ENCODE data around the gene LRRC14B.

Gene LRRC14B

DNA sequence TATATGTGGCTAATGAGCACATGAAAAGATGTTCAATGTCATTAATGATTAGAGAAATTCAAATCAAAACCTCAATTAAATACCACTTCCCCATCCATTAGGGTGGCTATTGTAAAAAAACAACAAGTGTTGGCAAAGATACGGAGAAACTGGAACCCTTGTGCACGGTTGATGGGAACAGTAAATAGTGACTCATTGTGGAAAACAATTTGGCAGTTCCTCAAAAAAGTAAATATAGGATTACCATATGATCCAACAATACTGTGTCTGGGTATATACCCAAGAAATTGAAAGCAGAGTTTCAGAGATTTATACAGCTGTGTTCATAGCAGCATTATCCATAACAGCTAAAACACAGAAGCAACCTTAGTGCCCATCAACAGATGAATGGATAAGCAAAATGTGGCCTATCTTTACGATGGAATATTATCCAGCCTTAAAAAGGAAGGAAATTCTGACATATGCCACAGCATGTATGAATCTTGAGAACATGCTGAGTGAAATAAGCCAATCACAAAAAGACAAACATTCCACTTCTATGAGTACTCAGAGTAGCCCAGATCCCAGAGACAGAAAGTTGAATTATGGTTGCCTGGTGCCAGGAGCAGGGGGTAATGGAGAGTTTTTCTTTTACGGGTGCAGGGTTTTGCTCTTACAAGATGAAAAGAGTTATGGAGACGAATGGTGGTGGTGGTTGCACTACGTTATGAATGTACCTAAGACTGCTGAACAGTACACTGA lies 41.4 kb upstream of the LRRC14B start:
- no peak for DNase-seq (ENCODE audit: low read depth, low spot score)
- H3K36me3 ChIP-seq (ENCODE audit: insufficient read depth, insufficient read length, low read length), result peaks cover 58% of the 10 kb centered on the region
- H3K9me3 ChIP-seq (ENCODE audit: insufficient read depth, low read length), result peaks cover 30% of the 10 kb centered on the region
- H3K4me3 ChIP-seq (ENCODE audit: insufficient read length, low read depth), result no peak overlapping the region
- no peak overlapping the region for H3K9ac ChIP-seq (ENCODE audit: insufficient read length, low read depth)
- H3K4me1 ChIP-seq (ENCODE audit: insufficient read depth, insufficient read length), result no peaks in the 10 kb centered on the region
- TF ChIP-seq YY1 (IDR thresholded peaks at IDR 0.05; ENCODE audit: insufficient read depth, insufficient read length) (no peak), SUZ12 (IDR thresholded peaks at IDR 0.05; ENCODE audit: extremely low read depth, insufficient read depth, insufficient read length) (no peak)
- H3K27me3 ChIP-seq (ENCODE audit: insufficient read depth, insufficient read length), result no peaks in the 10 kb centered on the region

DNA sequence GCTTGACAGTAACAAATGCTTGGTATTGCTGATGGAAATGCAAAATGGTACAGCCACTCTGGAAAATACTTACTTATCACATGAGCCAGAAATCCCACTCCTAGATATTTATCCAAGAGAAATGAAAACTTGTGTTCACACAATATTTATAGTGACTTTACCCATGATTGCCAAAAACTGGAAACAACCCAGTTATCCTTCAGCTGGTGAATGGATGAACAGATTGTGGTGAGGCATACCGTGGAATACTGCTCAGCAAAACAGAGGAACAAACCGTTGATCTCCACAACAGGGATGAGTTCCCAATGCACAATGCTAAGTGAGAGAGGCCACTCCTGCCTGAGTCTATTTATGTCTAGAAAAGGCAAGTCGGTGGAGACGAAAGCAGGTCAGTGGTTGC lies 40.5 kb upstream of the LRRC14B start:
- TF ChIP-seq ZNF274 (IDR thresholded peaks at IDR 0.05; ENCODE audit: low read depth, low read length), result no peak
- no peak for TF ChIP-seq SUZ12 (IDR thresholded peaks at IDR 0.05; ENCODE audit: extremely low read depth, insufficient read depth, insufficient read length)
- TF ChIP-seq YY1 (IDR thresholded peaks at IDR 0.05; ENCODE audit: insufficient read depth, insufficient read length), result no peak
- H3K36me3 ChIP-seq (ENCODE audit: insufficient read depth, insufficient read length, low read length), result peaks cover 58% of the 10 kb centered on the region
- no peak overlapping the region for H3K4me3 ChIP-seq (ENCODE audit: insufficient read length, low read depth)
- no peaks in the 10 kb centered on the region for H3K27me3 ChIP-seq (ENCODE audit: insufficient read depth, insufficient read length)
- H3K9ac ChIP-seq (ENCODE audit: insufficient read length, low read depth), result no peak overlapping the region
- peaks cover 22% of the 10 kb centered on the region for H3K9me3 ChIP-seq (ENCODE audit: insufficient read depth, low read length)
- no peak for DNase-seq (ENCODE audit: low read depth, low spot score)
- no peaks in the 10 kb centered on the region for H3K4me1 ChIP-seq (ENCODE audit: insufficient read depth, insufficient read length)

DNA sequence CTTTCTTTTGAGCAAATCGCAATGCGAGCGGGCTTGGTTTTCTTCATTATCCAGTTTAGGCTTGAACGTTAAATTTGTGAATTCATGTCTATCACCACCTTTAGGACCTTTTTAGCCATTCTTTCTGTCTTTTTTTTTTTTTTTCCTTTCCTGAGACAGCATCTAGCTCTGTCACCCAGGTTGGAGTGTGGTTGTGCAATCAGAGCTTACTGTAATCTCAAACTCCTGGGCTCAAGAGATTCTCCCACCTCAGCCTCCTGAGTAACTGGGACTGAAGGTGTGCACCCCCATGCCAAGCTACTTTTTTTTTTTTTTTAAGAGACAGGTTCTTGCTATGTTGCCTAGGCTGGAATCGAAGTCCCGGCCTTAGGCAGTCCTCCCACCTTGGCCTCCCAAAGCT lies 39.2 kb upstream of the LRRC14B start:
- peaks cover 11% of the 10 kb centered on the region for H3K9me3 ChIP-seq (ENCODE audit: insufficient read depth, low read length)
- H3K4me1 ChIP-seq (ENCODE audit: insufficient read depth, insufficient read length), result no peaks in the 10 kb centered on the region
- H3K4me3 ChIP-seq (ENCODE audit: insufficient read length, low read depth), result no peak overlapping the region
- H3K36me3 ChIP-seq (ENCODE audit: insufficient read depth, insufficient read length, low read length), result peaks cover 60% of the 10 kb centered on the region
- no peak for DNase-seq (ENCODE audit: low read depth, low spot score)
- H3K27me3 ChIP-seq (ENCODE audit: insufficient read depth, insufficient read length), result no peaks in the 10 kb centered on the region
- TF ChIP-seq ZNF274 (IDR thresholded peaks at IDR 0.05; ENCODE audit: low read depth, low read length), result no peak
- TF ChIP-seq SUZ12 (IDR thresholded peaks at IDR 0.05; ENCODE audit: extremely low read depth, insufficient read depth, insufficient read length), result no peak
- TF ChIP-seq YY1 (IDR thresholded peaks at IDR 0.05; ENCODE audit: insufficient read depth, insufficient read length), result no peak
- no peak overlapping the region for H3K9ac ChIP-seq (ENCODE audit: insufficient read length, low read depth)

DNA sequence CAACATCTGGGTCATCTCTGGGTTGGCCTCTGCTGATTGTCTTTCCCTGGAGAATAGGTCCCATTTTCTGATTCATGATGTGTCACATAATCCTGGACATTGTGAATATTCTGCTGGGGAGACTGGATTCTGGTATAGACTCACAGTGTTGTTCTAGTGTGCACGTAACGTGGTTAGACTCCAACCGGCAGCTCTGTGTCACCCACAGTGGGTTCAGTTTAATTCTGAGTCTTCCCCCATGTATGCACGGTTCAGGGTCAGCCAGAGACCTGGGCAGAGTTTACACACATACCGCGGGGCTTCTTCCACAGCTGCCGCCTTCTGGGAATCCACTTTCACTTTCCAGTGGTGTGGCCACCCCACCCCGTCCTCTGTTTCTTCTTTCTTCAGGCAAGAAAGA lies 38.0 kb upstream of the LRRC14B start:
- H3K4me1 ChIP-seq (ENCODE audit: insufficient read depth, insufficient read length), result no peaks in the 10 kb centered on the region

DNA sequence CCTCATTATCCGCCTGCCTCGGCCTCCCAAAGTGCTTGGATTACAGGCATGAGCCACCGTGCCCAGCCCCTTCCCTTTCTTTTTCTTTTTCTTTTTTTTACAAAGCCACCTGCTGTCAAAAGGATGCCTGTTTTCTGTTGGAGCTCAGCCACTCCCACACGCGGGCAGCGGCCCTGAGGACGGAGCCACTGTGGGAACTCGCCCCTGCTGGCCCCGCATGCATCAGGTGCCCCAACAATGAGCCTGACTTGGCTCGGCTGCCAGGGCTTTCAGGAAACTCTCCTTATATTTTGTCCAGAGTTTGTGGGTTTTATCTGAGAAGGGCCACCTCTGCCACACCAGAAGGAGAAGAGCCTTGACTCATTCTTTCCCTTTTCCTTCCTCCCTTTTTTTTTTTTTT lies 37.1 kb upstream of the LRRC14B start:
- H3K4me3 ChIP-seq (ENCODE audit: insufficient read length, low read depth), result no peak overlapping the region
- peaks cover 68% of the 10 kb centered on the region for H3K36me3 ChIP-seq (ENCODE audit: insufficient read depth, insufficient read length, low read length)
- no peaks in the 10 kb centered on the region for H3K4me1 ChIP-seq (ENCODE audit: insufficient read depth, insufficient read length)
- no peak overlapping the region for H3K9ac ChIP-seq (ENCODE audit: insufficient read length, low read depth)
- no peaks in the 10 kb centered on the region for H3K27me3 ChIP-seq (ENCODE audit: insufficient read depth, insufficient read length)
- DNase-seq (ENCODE audit: low read depth, low spot score), result no peak
- no peak for TF ChIP-seq SUZ12 (IDR thresholded peaks at IDR 0.05; ENCODE audit: extremely low read depth, insufficient read depth, insufficient read length)
- no peak for TF ChIP-seq ZNF274 (IDR thresholded peaks at IDR 0.05; ENCODE audit: low read depth, low read length)
- TF ChIP-seq YY1 (IDR thresholded peaks at IDR 0.05; ENCODE audit: insufficient read depth, insufficient read length), result no peak
- no peaks in the 10 kb centered on the region for H3K9me3 ChIP-seq (ENCODE audit: insufficient read depth, low read length)

More for the DNA sequence above, 38.0 kb upstream of the LRRC14B start:
- no peaks in the 10 kb centered on the region for H3K9me3 ChIP-seq (ENCODE audit: insufficient read depth, low read length)
- peaks cover 64% of the 10 kb centered on the region for H3K36me3 ChIP-seq (ENCODE audit: insufficient read depth, insufficient read length, low read length)
- no peaks in the 10 kb centered on the region for H3K27me3 ChIP-seq (ENCODE audit: insufficient read depth, insufficient read length)
- no peak overlapping the region for H3K9ac ChIP-seq (ENCODE audit: insufficient read length, low read depth)
- DNase-seq (ENCODE audit: low read depth, low spot score), result no peak
- no peak overlapping the region for H3K4me3 ChIP-seq (ENCODE audit: insufficient read length, low read depth)
- TF ChIP-seq YY1 (IDR thresholded peaks at IDR 0.05; ENCODE audit: insufficient read depth, insufficient read length) (no peak), ZNF274 (IDR thresholded peaks at IDR 0.05; ENCODE audit: low read depth, low read length) (no peak), SUZ12 (IDR thresholded peaks at IDR 0.05; ENCODE audit: extremely low read depth, insufficient read depth, insufficient read length) (no peak)

DNA sequence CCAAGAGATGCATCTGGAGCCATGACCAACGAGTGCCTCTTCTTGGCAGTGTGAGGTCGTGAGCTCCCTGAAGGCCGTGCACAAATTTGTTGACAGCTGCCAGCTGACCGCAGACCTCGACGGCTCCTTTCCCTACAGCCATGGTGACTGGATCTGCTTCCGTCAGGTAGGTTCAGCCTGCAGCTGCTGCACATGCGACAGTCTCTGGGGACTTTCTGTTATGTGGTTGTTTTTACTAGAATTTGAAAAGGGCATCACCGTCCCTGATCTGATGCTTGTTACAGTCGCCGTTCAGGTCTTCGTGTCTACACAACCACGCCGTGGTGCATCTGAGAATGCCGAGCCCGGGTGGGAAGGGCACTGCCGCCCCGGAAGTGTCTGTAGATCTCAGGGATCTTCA lies 36.5 kb upstream of the LRRC14B start:
- DNase-seq (ENCODE audit: low read depth, low spot score), result no peak
- TF ChIP-seq YY1 (IDR thresholded peaks at IDR 0.05; ENCODE audit: insufficient read depth, insufficient read length) (no peak), ZNF274 (IDR thresholded peaks at IDR 0.05; ENCODE audit: low read depth, low read length) (no peak), SUZ12 (IDR thresholded peaks at IDR 0.05; ENCODE audit: extremely low read depth, insufficient read depth, insufficient read length) (no peak)
- no peaks in the 10 kb centered on the region for H3K4me1 ChIP-seq (ENCODE audit: insufficient read depth, insufficient read length)
- H3K9ac ChIP-seq (ENCODE audit: insufficient read length, low read depth), result no peak overlapping the region
- H3K9me3 ChIP-seq (ENCODE audit: insufficient read depth, low read length), result no peaks in the 10 kb centered on the region
- no peak overlapping the region for H3K4me3 ChIP-seq (ENCODE audit: insufficient read length, low read depth)
- no peaks in the 10 kb centered on the region for H3K27me3 ChIP-seq (ENCODE audit: insufficient read depth, insufficient read length)
- peaks cover 73% of the 10 kb centered on the region for H3K36me3 ChIP-seq (ENCODE audit: insufficient read depth, insufficient read length, low read length)

DNA sequence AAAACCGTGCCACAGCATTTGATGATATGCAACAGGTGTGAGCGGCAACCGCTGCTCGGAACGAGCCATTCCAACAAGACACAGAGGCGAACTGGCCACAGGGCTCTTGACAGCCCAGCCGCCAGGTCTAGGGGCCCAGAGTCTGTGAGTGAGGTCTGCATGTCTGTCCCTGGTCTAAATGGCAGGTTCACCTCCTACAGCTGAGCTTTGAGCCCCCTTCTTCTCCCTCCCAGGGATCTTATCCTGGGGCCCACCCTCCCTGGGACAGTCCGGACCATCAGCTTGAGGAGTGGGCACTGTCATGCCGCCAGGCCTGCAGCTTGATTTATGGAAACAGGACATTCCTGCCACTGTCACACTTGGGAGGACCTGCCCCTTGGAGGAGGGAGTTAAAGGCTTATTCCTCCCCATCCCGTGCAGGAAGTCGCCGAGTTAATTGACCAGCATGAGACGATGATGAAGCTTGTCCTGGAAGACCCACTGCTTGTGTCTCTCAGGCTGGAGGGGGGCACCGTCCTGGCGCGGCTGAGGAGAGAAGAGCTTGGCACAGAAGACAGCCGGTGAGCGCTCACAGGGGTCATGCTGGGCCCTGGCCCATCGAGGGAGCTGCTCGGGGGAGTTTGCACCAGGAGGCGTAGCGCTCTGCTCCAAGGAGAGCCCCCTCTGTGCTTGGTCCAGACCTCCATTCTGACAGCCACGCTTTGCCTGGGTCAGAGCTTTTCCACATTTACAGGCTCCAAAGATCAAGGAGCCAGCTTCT lies 35.5 kb upstream of the LRRC14B start:
- Histone ChIP-seq H3K27me3 (ENCODE audit: insufficient read depth, insufficient read length) (no peaks in the 10 kb centered on the region), H3K36me3 (ENCODE audit: insufficient read depth, insufficient read length, low read length) (peaks cover 76% of the 10 kb centered on the region), H3K4me1 (ENCODE audit: insufficient read depth, insufficient read length) (no peaks in the 10 kb centered on the region), H3K4me3 (ENCODE audit: insufficient read length, low read depth) (no peak overlapping the region), H3K9ac (ENCODE audit: insufficient read length, low read depth) (no peak overlapping the region), H3K9me3 (ENCODE audit: insufficient read depth, low read length) (no peaks in the 10 kb centered on the region)
- TF ChIP-seq SUZ12 (IDR thresholded peaks at IDR 0.05; ENCODE audit: extremely low read depth, insufficient read depth, insufficient read length) (no peak), YY1 (IDR thresholded peaks at IDR 0.05; ENCODE audit: insufficient read depth, insufficient read length) (no peak), ZNF274 (IDR thresholded peaks at IDR 0.05; ENCODE audit: low read depth, low read length) (no peak)
- DNase-seq (ENCODE audit: low read depth, low spot score), result no peak

Data from NT2/D1 (cell line).